ENCODE results near the gene CDC42.

CDC42 gene

DNA sequence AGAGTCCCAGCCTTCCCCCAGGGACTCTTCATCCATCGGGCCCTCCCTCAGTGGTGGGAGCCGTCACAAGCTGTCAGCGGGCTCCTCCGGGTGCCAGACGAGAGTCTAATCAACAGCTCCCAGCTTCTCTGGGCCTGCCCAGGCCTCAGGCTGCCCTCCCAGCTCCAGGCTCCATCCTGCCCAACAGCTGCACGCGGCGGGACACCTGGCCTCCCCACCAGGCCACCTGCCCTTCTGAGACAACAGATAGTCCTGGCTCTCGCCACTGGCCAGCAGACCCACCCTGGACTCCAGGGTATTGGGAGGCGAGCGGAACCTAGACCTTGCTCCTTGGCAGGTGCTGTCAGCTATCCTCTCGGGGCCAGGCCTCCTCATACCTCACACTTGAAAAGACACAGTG, 87.3 kb downstream of the CDC42 start:
- Histone ChIP-seq H3K27me3 (ENCODE audit: low read depth, low read length) (no peaks in the 10 kb centered on the region), H3K27ac (ENCODE audit: low read length) (no peak overlapping the region), H3K4me1 (ENCODE audit: low read length) (peaks cover 80% of the 10 kb centered on the region)

More for the DNA sequence above, 87.3 kb downstream of the CDC42 start:
- TF ChIP-seq, protein P1, sequence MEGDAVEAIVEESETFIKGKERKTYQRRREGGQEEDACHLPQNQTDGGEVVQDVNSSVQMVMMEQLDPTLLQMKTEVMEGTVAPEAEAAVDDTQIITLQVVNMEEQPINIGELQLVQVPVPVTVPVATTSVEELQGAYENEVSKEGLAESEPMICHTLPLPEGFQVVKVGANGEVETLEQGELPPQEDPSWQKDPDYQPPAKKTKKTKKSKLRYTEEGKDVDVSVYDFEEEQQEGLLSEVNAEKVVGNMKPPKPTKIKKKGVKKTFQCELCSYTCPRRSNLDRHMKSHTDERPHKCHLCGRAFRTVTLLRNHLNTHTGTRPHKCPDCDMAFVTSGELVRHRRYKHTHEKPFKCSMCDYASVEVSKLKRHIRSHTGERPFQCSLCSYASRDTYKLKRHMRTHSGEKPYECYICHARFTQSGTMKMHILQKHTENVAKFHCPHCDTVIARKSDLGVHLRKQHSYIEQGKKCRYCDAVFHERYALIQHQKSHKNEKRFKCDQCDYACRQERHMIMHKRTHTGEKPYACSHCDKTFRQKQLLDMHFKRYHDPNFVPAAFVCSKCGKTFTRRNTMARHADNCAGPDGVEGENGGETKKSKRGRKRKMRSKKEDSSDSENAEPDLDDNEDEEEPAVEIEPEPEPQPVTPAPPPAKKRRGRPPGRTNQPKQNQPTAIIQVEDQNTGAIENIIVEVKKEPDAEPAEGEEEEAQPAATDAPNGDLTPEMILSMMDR (IDR thresholded peaks at IDR 0.05; ENCODE audit: low read depth, low read length), result no peak
- TF ChIP-seq EZH2phosphoT487 (IDR thresholded peaks at IDR 0.05; ENCODE audit: low read depth), result no peak
- Histone ChIP-seq H3K79me2 (ENCODE audit: low read length) (peaks cover 62% of the 10 kb centered on the region), H3K9ac (ENCODE audit: low read length) (no peak overlapping the region), H4K20me1 (ENCODE audit: insufficient read depth, low read length) (peaks cover 58% of the 10 kb centered on the region), H3K4me2 (ENCODE audit: low read length) (peak overlapping the region; percentile 84), H3K4me3 (ENCODE audit: low read length) (peak overlapping the region; percentile 96; the same call in 1 of the 2 replicates), H3K9me3 (ENCODE audit: insufficient read depth, low read length) (no peaks in the 10 kb centered on the region), H3K36me3 (replicated peaks; ENCODE audit: low read depth, low read length) (peaks cover 56% of the 10 kb centered on the region), H2AFZ (ENCODE audit: low read depth, low read length) (no peak overlapping the region)

Measured in OCI-LY3 (cell line).